GM19238 (cell line): ENCODE results near the gene RAB42.
"Not testable (repeated sequence)": the region's sequence is repeated elsewhere in the genome, so short reads cannot be mapped to it uniquely, and the experiment has no call there.

Experiments
- DNase-seq: peaks from one replicate; pipeline ENCODE4 v3.0.0; 2011; ENCODE audit warnings: low spot score; ENCODE audit not compliant: insufficient read length

The RAB42 gene, protein sequence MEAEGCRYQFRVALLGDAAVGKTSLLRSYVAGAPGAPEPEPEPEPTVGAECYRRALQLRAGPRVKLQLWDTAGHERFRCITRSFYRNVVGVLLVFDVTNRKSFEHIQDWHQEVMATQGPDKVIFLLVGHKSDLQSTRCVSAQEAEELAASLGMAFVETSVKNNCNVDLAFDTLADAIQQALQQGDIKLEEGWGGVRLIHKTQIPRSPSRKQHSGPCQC

DNA sequence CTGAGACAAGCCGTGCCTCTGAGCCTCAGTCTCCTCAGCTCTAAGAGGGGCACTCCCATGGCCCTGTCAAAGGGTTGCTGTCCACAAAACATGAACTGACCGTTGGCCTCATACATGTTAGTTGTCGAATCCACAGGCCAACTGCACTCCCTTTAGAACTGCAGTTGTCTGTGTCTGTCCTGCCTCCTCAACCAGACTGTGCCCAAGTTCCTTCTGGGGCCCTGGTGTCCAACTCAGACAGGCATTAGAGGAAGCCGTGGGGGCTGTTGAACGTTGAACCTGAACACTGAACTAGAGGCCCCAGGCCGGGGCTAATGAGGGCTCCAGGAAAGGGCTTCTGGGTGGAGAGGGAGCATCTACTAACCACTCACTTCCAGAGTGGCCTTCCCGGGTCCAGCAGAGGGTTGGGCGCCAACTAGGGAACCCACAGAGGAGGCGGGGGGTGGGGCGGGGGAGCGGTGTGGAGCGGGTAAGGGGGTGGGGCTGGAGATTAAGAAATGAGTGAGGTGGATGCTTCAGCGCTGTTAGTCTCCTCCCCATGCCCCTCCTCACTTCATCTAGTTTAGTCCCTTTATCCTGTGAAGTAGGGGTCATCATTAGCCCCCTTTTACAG lies at the start of gene RAB42:
Gene RAB42 (plus strand): TSS at position 558 of the 613 bp plus-strand sequence. CDS start 247 bp downstream, outside the sequence.
- DNase-seq = no peak

DNA sequence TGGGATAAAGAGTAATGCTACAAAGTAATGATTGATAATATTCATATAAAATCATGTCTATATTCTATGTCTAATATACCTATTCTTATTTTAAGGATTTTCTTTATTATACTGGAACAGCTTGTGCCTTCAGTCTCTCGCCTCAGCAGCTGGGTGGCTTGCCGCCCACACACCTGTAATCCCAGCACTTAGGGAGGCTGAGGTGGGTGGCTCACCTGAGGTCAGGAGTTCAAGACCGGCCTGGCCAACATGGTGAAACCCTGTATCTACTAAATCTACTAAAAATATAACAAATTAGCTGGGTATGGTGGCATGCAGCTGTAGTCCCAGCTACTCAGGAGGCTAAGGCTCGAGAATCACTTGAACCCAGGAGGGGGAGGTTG lies 46.8 kb upstream of the RAB42 start:
- no peak for DNase-seq

DNA sequence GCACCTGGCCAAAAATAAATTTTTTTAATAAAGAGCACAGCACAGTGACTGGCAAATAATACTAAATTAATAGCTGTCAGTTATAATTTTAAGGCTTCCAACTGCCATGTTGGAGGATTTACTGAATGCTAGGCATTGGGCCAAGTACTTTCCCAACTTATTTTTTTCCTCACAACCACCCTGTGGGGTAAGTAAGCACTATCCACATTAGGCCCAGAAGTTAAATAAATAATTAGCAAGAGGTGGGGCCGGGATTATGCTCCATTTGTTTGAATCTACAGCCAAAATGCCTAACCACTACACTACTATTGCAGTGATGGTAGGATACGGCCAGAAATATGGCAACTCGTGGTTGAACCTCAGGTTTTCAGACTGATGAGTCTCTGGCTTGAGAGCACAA lies 43.7 kb upstream of the RAB42 start:
- DNase-seq = no peak

DNA sequence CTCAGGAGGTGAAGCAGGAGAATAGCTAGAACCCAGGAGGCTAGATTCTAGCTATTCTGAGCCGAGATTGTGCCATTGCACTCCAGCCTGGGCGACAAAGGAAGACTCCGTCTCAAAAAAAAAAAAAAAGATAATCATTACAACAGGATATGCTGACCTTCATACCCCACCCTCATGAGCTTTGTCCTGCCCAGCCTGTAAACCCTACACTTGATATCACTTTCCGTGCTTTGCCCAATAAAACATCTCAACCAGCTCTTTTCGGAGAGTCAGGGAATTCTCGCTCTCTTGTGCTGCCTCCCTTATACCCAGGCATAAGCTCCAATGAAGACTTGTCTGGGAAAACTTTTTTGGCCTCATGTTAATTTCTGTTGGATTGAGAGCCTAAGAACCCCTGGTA lies 40.7 kb upstream of the RAB42 start:
- DNase-seq = no peak

DNA sequence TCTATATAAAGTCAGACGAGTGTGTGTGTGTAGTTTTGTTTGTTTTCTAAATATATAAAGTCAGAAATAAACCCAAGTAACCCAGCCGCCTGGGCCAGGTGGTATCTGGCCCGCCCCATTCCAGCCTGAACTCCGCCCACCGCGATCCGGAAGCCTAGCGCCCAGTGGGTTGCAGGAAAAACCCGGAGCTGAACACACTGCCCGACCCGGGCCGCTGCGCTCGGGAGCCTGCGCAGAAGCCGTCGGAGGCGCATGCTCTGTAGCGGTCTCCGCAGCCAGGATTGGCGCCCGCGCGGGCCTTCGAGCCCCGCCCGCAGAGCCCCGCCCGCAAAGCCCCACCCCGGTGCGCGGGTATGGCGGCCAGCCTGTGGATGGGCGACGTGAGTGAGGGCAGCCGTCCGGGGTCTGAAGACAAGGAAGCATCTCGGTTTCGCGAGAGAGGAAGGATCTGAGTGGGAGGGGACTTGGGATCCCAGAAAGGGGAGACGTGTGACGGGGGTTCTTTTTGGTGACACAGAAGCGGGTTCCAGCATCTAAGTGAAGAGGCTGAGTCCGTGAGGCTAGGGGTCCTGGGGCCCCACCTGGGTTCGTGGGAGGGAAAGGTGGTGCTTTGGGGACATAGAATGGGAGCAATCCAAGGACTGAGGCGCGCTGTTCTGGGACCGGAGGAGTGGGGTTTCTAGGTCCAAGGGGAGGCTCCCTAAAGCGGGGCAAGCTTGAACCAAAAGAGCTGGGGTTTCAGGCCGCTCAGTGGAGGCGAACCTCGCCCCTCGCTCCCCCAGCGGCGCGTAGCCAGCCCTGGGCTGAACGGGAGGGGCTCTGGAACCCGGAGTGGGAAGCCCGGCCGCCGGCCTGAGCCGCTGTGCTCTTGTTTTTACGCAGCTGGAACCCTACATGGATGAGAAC lies 39.1 kb upstream of the RAB42 start, which contains the start of gene TRNAU1AP:
Gene TRNAU1AP (plus strand): TSS at position 328 of the 906 bp plus-strand sequence. CDS start 26 bp downstream, at position 354.
- peak; percentile 90 for DNase-seq

DNA sequence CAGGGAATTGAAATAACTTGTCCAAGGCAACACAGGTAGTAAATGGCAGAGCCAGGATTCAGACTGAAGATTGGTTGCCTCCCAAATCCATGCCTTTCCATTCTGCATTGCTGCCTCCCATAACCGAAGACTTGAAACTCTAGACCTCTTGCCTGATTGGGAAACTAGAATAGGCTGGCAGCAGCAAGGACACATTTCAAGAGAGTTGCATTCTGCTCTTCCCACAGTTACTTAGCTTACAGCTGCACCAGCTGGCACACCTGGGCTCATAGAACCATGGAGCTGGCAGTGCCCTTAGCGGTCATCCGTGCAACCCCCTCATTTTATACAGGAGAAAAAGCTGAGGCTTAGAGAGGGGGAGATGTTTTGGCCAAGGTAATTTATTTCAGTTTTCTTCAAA lies 31.2 kb upstream of the RAB42 start:
- DNase-seq = no peak

DNA sequence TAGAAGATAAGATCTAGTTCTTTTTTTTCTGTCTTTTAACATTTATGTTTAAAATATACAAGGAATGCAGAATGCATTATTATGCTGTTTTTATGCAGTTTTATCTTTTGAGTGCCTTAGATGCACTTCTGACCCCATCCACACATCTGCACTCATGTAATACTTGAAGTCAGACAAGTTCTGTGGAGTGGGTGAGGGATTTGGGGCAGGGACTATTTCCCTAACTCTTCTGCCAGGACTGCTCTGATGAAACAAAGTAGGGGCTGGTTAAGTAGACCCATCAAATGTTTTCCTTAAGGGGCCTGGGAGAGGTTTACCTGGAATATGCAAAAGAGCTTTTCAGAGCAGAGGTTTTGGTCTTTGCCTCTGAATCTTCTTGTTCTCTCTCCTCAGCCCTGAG lies 27.8 kb upstream of the RAB42 start:
- no peak for DNase-seq

DNA sequence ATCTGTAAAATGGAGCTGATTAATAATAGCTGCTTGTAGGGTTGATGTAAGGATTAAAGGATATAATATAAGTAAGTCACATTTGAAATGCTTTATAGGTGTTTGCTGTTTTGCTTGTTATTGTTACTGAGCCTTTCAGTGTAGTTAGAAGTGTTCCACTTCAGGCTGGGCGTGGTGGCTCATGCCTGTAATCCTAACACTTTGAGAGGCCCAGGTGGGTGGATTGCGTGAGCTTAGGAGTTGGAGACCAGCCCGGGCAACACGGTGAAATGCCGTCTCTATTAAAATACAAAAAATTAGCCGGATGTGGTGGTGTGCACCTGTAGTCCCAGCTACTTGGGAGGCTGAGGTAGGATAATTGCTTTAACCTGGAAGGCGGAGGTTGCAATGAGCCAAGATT lies 27.0 kb upstream of the RAB42 start:
- no peak for DNase-seq

DNA sequence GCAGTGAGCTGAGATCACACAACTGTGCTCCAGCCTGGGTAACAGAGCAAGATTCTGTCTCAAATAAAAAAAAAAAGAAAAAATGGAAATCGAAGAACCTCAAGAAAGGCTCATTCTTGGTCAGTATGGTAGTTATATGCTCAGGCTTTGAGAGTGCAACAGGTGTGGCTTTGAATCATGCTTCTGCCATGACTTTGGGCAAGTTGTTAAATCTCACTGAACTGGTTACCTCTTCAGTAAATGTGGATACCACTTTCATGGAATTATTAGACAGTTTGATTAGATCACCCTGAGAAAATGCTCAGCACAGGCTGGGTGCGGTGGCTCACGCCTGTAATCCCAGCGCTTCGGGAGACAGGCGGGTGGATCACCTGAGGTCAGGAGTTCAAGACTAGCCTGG lies 26.3 kb upstream of the RAB42 start:
- DNase-seq = no peak

DNA sequence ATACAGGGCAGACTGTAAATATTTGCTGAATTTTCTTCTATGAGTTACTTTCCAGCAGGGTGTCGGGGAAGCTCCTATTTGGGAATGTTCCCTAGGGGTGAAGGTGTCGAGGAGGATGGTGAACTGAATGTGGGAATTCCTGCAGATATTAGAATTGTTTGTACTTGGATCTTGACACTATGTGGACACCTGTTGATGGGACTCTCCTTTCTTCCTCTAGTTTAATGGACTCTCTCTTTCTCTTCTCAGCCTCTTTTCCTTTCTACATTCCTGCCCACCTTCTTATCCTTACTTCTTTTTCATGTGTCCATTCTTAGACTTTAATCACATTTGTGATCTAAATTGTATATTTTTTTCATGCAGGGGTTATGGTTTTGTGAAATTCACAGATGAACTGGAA lies 25.1 kb upstream of the RAB42 start:
- no peak for DNase-seq

DNA sequence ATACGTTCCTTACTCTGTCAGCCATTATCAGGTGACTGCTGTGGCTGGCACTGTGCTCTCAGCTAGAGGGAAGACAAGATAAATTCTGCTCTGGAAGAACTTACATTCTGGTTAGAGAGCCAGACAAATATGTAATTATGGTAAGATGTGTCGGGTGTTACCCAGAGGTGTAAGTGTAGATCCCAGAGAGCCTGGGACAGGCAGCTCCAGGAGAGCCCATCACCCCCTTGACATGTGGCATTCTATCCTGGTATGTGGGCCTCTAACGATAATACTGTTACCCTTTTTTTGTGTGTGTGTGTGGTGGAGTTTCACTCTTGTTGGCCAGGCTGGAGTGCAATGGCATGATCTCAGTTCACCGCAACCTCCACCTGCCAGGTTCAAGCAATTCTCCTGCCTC lies 20.2 kb upstream of the RAB42 start:
- no peak for DNase-seq

DNA sequence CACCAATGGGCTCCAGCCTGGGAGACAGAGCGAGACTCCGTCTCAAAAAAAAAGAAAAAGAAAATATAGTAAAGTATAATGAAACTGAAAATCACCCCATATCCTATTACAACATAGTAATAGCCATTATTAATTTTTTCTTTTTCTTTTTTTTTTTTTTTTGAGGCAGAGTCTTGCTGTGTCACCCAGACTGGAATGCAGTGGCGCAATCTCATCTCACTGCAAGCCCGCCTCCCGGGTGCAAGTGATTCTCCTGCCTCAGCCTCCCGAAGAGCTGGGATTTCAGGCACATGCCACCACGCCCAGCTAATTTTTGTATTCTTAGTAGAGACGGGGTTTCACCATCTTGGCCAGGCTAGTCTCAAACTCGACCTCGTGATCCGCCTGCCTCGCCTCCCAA lies 19.2 kb upstream of the RAB42 start:
- not testable (repeated sequence) for DNase-seq

DNA sequence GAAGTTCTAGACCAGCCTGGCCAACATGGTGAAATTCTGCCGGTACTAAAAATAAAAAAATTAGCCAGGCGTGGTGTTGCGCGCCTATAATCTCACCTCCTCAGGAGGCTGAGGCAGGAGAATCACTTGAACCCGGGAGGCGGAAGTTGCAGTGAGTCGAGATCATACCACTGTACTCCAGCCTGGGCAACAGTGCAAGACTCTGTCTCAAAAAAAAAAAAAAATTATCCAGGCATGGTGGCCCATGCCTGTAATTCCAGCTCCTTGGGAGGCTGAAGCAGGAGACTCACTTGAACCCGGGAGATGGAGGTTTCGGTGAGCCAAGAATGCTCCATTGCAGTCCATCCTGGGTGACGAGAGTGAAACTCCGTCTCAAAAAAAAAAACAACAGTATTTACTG lies 18.5 kb upstream of the RAB42 start:
- DNase-seq = no peak

DNA sequence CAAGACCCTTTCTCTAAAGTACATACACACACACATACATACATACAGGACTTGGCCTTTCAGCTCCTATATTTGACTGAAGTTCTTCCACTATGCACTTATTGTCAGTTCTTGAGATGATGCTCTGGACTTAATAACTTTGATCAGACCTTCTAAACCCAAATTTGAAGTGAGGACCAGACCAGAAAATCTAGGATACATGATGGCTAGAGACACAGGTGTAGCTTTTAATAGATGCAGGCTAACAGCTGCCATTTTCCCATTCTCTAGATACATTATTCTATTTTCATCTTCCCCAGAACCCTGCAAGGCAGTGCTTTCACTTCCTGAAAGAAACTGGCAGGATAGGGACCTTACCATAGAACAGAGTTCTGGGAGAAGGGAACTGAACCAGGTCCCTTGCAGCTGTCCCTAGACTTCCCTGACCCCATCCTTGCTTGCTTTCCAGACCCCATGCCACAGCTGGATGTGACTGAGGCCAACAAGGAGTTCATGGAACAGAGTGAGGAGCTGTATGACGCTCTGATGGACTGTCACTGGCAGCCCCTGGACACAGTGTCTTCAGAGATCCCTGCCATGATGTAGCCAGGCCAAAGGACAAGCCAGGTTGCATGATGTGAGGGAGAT lies 14.9 kb upstream of the RAB42 start:
- DNase-seq = no peak

DNA sequence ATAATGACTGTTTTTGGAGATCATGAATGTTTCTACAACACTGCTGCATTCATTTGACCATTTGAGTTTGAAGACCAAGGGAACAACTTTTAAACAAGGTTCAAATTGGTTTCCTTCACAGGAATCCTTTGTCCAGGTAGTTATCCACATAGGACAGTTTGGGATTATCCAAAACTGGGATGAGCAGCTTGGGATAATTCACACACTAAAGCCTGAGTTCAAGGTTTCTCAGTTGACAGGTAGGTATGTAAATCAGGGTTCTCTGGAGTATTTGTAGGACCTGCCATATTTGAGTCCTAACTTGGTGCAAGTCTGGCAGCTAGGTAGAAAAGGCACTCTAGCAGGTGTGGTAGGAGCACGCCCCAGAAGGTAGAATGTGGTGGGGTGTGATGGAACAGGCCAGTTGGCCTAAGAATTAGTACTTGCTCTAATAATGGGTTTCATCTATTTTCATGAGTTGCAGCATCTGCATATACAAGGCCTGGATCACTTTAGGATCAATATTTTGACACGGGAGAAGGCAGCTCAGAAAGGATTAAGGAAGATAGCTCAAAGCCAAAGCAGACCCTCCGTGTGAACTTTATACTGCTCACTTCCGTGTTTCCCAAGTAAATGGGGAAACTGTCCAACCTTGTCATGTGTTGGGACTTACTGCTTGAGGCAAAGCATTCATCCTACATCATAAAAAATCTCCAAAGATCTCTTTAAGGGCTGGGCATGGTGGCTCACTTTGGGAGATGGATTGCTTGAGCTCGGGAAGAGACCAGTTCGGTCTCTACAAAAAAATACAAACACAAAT lies 14.1 kb upstream of the RAB42 start:
- DNase-seq = no peak

DNA sequence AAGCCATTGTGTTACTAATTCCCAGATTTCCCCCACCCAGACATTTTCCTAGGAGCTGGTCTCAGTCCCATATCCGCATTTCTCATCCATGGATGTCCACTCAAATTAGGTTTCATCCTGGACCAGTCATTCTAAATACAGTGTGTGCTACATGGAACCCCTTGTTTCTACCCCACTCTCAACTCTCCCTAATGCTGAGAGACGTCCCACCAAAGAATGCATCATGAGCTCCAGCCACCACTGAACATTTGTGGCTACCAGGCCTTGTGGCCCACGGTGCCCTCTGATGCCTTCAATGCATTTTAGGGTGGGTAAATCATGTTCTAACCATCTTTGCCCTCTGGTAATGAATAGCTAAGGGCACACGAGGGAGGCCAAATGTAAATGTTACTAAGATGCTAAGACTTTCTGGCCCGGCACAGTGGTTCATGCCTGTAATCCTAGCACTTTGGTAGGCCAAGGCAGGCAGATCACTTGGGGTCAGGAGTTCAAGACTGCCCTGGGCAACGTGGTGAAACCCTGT lies 13.3 kb upstream of the RAB42 start:
- DNase-seq = no peak

DNA sequence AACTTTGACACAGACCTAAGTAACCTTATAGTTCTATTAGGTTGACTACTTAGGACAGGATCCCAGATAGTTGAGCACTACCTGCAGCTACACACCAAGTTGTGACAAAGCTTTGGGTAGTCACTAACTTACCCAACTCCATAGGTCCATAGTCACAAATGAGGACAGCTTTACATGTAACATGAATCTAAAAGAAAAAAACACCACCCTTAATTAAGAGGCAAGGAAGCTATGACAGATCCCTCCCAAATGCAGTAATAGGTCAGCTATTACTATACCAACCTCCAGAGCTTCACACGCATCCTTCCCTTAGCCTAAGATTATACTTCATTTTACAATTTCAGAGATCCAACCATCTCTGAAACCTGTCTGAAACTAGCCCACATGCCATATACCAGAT lies 12.7 kb upstream of the RAB42 start:
- DNase-seq = no peak

DNA sequence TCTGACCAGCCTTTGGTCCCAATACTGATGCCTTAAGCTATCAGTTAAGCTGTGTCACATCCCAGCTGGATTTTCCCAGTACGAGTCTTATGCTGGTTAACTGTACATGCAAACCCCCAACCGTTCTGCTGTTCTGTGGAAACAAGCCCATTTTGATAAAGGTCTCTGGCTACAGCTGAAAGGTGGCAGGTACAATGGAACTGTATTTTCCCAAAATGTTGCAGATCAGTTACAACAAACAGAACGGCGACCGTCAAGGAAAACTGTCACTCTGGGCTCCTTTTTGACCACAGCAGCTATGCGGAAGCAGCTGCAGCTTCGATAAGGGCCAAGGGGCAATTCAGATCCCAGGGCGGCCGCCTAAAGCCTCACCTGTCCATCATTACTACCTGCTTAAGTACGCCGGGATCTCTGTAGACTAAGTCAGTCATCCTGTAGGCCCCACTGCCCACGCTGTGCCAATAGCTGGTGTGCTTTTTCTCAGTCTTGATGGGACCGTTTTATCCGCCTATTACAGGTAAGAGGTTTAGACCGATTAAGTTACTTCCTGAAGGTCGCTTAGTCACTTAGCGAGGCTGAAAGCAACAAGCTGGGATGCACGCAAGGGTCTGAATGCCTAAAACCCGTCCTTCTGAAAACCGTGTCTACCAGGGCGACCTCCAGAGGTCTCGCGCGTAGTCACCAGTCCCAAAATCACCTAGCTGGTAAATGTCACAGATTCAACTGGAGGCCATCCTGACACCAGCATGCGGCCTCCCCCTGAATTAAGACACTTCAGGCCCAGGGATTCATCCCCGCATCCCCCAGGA lies 11.1 kb upstream of the RAB42 start:
- peak; percentile 43 for DNase-seq

DNA sequence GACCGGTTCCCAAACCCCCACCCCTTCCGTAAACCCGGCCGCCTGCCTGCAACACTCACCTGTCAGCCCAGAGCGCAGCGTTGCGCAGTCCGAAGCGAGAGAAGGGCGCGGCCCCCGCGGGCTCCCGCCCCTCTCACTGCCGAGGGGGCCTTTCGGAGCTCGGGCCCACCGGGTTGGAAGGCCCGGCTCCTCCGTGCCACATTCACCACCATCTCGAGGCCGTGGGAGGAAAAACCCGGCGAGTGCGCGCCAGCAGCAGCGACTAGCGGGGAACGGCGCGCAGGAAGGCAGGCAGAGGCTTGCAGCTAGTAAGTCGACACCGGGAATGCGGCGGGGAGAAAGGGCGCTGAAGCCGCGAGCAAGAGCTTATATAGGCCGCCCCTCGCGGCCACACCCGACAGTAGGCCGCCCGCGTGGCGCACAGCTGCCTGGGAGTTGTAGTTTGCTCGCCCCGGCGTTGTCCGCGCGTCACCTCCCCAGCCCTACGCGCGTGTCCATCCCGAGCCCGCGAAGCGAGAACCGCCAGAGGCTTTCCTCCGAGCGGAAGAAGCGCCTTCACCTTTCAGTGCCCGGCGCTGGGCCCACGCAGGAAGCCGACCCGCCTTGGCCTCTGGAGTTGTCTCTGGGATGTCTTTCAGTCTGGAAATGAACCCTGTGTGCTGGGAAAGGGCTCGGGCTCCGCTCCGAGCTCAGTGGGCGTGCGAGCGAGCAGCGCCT lies 10.4 kb upstream of the RAB42 start:
- peak; percentile 87 for DNase-seq
